GM12878 (cell line): Measurements from ENCODE around the gene OSBPL5. TPM values are rescaled to one million over a fixed set of nuclear protein-coding genes. Genes with fewer than 3 reads are reported as not detected.

Experiments
- ATAC-seq: fragments of 200-7000 bp; cut with Tn5 transposase; 3 replicates; pipeline ENCODE4 v1.9.1; 2020; ENCODE audit warnings: mild to moderate bottlenecking, moderate library complexity
- BruUV-seq: library from RNA; stranded (reverse); fragments of 400-500 nt; replicated peaks from 2 replicates; lab custom pipeline; 2021; lab: Mats Ljungman, UMichigan
- CTCF ChIA-PET: fragments of 300-600 bp; sonication (Branson Sonifier 250); formaldehyde crosslinking; extraction: SDS; loops from one replicate; lab custom pipeline; 2021; ENCODE audit warnings: inconsistent platforms; lab: Yijun Ruan, JAX
- POLR2A ChIA-PET: fragments of 350-600 bp; formaldehyde crosslinking; extraction: SDS; loops from one replicate; lab custom pipeline; 2021; ENCODE audit warnings: inconsistent platforms; lab: Charles Lee
- RAD21 ChIA-PET: fragments of 300-600 bp; sonication (Branson Sonifier 250); formaldehyde crosslinking; loops from one replicate; lab custom pipeline; 2023; ENCODE audit warnings: antibody characterized with exemption; ENCODE audit not compliant: unreplicated experiment; lab: Charles Lee
- SMC1A ChIA-PET: fragments of 300-600 bp; sonication (Branson Sonifier 250); formaldehyde crosslinking; loops from one replicate; lab custom pipeline; 2023; ENCODE audit not compliant: unreplicated experiment, uncharacterized antibody; lab: Charles Lee
- DNase-seq: peaks from one replicate; pipeline ENCODE4 v3.0.0-alpha.2; 2011; ENCODE audit warnings: low read depth, low spot score
- FAIRE-seq: peaks from 3 replicates; lab custom pipeline; 2011; peaks lifted over from hg19 to GRCh38; lab: Jason Lieb, UNC
- H2AFZ ChIP-seq: 2 replicates; pipeline ENCODE4 v1.6.0; 2011; ENCODE audit warnings: low read depth, low read length, control low read depth; ENCODE audit not compliant: control insufficient read depth
- H3K27ac ChIP-seq: 2 replicates; pipeline ENCODE4 v1.5.1; 2011; ENCODE audit warnings: control low read depth; ENCODE audit not compliant: control insufficient read depth, insufficient read depth
- H3K27me3 ChIP-seq, 2 experiments: replicated peaks in 1 of 2; 2 replicates each; pipeline versions ENCODE4 v1.6.0 to v1.6.1; 2011; ENCODE audit warnings: low read length in 1 of 2; ENCODE audit not compliant: control insufficient read depth in 2 of 2, insufficient read depth in 2 of 2
- H3K36me3 ChIP-seq, 2 experiments: 2 replicates each; pipeline ENCODE4 v1.5.1; 2011; ENCODE audit warnings: low read length in 1 of 2; ENCODE audit not compliant: control insufficient read depth in 2 of 2, insufficient read depth in 2 of 2
- H3K4me1 ChIP-seq: 2 replicates; pipeline ENCODE4 v1.6.1; 2011; ENCODE audit warnings: mild to moderate bottlenecking, low read length, moderate library complexity, mixed read lengths; ENCODE audit not compliant: control insufficient read depth, insufficient read depth
- H3K4me2 ChIP-seq: 2 replicates; pipeline ENCODE4 v1.6.0; 2011; ENCODE audit warnings: control low read depth; ENCODE audit not compliant: control insufficient read depth, insufficient read depth
- H3K4me3 ChIP-seq: fragments of 200-600 bp; sonication (generic); 2 replicates; pipeline ENCODE4 v1.5.1; 2016
- H3K79me2 ChIP-seq: 2 replicates; pipeline ENCODE4 v1.6.0; 2011; ENCODE audit warnings: low read length; ENCODE audit not compliant: control insufficient read depth, insufficient read depth
- H3K9ac ChIP-seq: 2 replicates; pipeline ENCODE4 v1.8.0; 2011; ENCODE audit warnings: low read length, control low read depth, mixed read lengths; ENCODE audit not compliant: control insufficient read depth, insufficient read depth
- H3K9me3 ChIP-seq: replicated peaks from 3 replicates; pipeline ENCODE4 v1.5.1; 2011; ENCODE audit warnings: mild to moderate bottlenecking, low read length; ENCODE audit not compliant: control insufficient read depth, insufficient read depth
- H4K20me1 ChIP-seq: 2 replicates; pipeline ENCODE4 v1.6.0; 2011; ENCODE audit not compliant: control insufficient read depth, insufficient read depth
- ATF7 ChIP-seq: fragments of 450-650 bp; IDR thresholded peaks from 2 replicates; pipeline ENCODE4 v1.6.1; 2016; ENCODE audit warnings: low read depth, mild to moderate bottlenecking
- E4F1 ChIP-seq: fragments of 450-650 bp; IDR thresholded peaks from 2 replicates; pipeline ENCODE4 v1.6.1; 2018; ENCODE audit warnings: borderline replicate concordance, mild to moderate bottlenecking; ENCODE audit not compliant: partially characterized antibody
- IRF4 ChIP-seq: IDR thresholded peaks from 2 replicates; pipeline ENCODE4 v1.6.1; 2011; ENCODE audit warnings: low read depth, low read length
- IRF5 ChIP-seq: fragments of 450-650 bp; IDR thresholded peaks from 2 replicates; pipeline ENCODE4 v1.6.1; 2017; ENCODE audit warnings: borderline replicate concordance
- KAT2A ChIP-seq: conservative IDR thresholded peaks from 2 replicates; pipeline ENCODE4 v1.6.1; 2011; ENCODE audit warnings: low read depth, low read length; ENCODE audit not compliant: control insufficient read depth
- NRF1 ChIP-seq: conservative IDR thresholded peaks from 2 replicates; pipeline ENCODE4 v1.6.1; 2011; ENCODE audit warnings: mild to moderate bottlenecking, low read depth, low read length, improper control_type of control experiment
- POLR2AphosphoS5 ChIP-seq: IDR thresholded peaks from 2 replicates; pipeline ENCODE4 v1.6.1; 2011; ENCODE audit warnings: mild to moderate bottlenecking, low read length, inconsistent platforms
- SPI1 ChIP-seq: IDR thresholded peaks from 2 replicates; pipeline ENCODE4 v1.6.1; 2011; ENCODE audit warnings: low read depth, mild to moderate bottlenecking, low read length, moderate library complexity, borderline replicate concordance; ENCODE audit not compliant: insufficient read depth
- SREBF2 ChIP-seq: IDR thresholded peaks from 2 replicates; pipeline ENCODE4 v1.6.1; 2012; ENCODE audit warnings: mild to moderate bottlenecking, low read length
- TCF3 ChIP-seq: IDR thresholded peaks from 2 replicates; pipeline ENCODE4 v1.6.1; 2012; ENCODE audit warnings: low read depth, mild to moderate bottlenecking, low read length, borderline replicate concordance; ENCODE audit not compliant: insufficient read depth
- ZNF384 ChIP-seq: IDR thresholded peaks from 2 replicates; pipeline ENCODE4 v1.6.1; 2012; ENCODE audit warnings: low read depth, mild to moderate bottlenecking, low read length, improper control_type of control experiment, borderline replicate concordance
- WGBS: methylation state at CpG from one replicate; pipeline ENCODE4 v1.1.6; 2016; ENCODE audit warnings: low lambda C conversion rate; ENCODE audit not compliant: insufficient replicate concordance, insufficient coverage; ENCODE audit errors: missing lambda C conversion rate; 5-methylcytosine and 5-hydroxymethylcytosine counted together
- in situ Hi-C: fragments of 300-500 bp; cut with MboI; formaldehyde crosslinking; loops from 9 replicates; pipeline ENCODE4 v1.14.3; 2018; ENCODE audit warnings: mixed read lengths
- intact Hi-C: fragments of 100-400 bp; cut with micrococcal nuclease; formaldehyde crosslinking; loops from one replicate; pipeline ENCODE4 v1.14.2; 2022; ENCODE audit not compliant: unreplicated experiment
- polyA plus RNA-seq, 11 experiments: library from polyadenylated mRNA; depleted of rRNA in 4 of 11; unstranded in 6 of 11; stranded (reverse) in 5 of 11; fragments of >200 nt; fragmentation: Nextera tagmentation in 4 of 11; fragmentation: Illumina TruSeq in 1 of 11; extraction: Ambion mirVana in 4 of 11; extraction: Trizol in 1 of 11; gene quantifications; 1 replicate in 1 of 11; 2 replicates in 10 of 11; pipeline versions ENCODE4 v1.2.1 to v1.2.3, GENCODE V29; 2011 to 2016; ENCODE audit warnings: inconsistent platforms in 2 of 11, missing spikeins in 2 of 11, low read depth in 1 of 11
- total RNA-seq, 4 experiments: library from RNA; depleted of rRNA in 3 of 4; stranded (reverse); fragments of >200 nt in 3 of 4; fragmentation: Illumina TruSeq in 1 of 4; extraction: Trizol in 1 of 4; gene quantifications; 2 replicates each; pipeline versions ENCODE4 v1.2.1 to v1.2.3, GENCODE V29; 2013 to 2021
- TF ChIP-seq, protein P1 (sequence below): fragments of 450-650 bp; IDR thresholded peaks from 2 replicates; pipeline ENCODE4 v1.6.1; 2017; ENCODE audit warnings: low read depth, mild to moderate bottlenecking, moderate library complexity

Gene OSBPL5
- total and polyA plus RNA-seq, 10 of the 15 experiments (the other 5 are each of a cell fraction or from before 2014, with no cell fraction given): not detected

- no peak for TF ChIP-seq SPI1
- no peak for TF ChIP-seq E4F1
- no peak for TF ChIP-seq KAT2A
- TF ChIP-seq TCF3: no peak
Observed at GRCh38 chr11:3093281-3094191, 71.6 kb downstream of the OSBPL5 start (continued).

DNA sequence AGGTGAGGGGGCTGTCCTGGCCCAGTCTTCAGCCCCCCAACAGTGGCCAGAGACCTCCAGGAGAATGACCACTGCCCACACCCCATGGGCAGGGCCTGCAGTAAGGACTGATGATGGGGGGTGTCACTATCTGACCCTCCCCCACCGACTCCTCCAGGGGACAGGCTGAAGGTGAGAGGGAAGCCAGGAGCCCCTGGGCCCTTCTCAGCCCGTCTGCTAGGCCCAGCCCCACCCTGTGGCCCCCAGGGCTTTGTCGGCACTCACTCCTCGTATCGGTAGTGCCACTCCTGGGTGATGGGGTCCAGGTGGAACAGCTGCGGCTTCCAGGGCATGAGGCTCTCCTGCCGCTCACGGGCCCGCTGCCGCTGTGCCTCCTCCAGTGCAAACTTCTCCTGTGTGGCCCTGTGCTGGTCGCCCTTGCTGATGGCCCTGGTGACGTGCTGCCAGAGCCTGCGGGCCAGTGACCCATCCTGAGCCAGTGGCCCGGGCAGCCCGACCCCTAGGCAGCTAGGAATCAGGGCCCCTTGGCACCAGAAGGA lies 72.4 kb downstream of the OSBPL5 start:
- no peak overlapping the region for H3K27ac ChIP-seq
- ATAC-seq (no peak), FAIRE-seq (no peak), DNase-seq (no peak)
- H3K27me3 ChIP-seq: no peaks in the 10 kb centered on the region
- ChIA-PET SMC1A (interaction anchor here (6.2 kb wide), 1 partner anchor 55 kb away, joined by 47 read pairs; no protein-coding TSS in a partner anchor), POLR2A (no interaction called here), RAD21 (interaction anchor here (1.0 kb wide), 1 partner anchor 56 kb away, joined by 3 read pairs; no protein-coding TSS in a partner anchor), CTCF (interaction anchor here (0.9 to 5.8 kb wide), 10 partner anchors 24 to 159 kb away, joined by 3 to 143 read pairs (median 6); no protein-coding TSS in a partner anchor)
- H3K79me2 ChIP-seq: no peaks in the 10 kb centered on the region
- intact Hi-C loops (loop anchor here (5.0 to 10.0 kb wide), 4 partner anchors 40 to 560 kb away; no protein-coding TSS in a partner anchor), in situ Hi-C loops (loop anchor here (5.0 kb wide), 2 partner anchors 50 to 560 kb away; no protein-coding TSS in a partner anchor)
- H4K20me1 ChIP-seq: no peaks in the 10 kb centered on the region
- H3K4me3 ChIP-seq: no peak overlapping the region
- no peak overlapping the region for H2AFZ ChIP-seq
- no peak overlapping the region for H3K4me2 ChIP-seq
- BruUV-seq: no TSS peak
- H3K9me3 ChIP-seq: no peaks in the 10 kb centered on the region
- WGBS: 59% methylated on average over 15 of the region's 15 CpGs
- no peak overlapping the region for H3K9ac ChIP-seq
- H3K4me1 ChIP-seq: no peaks in the 10 kb centered on the region
- no peaks in the 10 kb centered on the region for H3K36me3 ChIP-seq
- TF ChIP-seq, protein P1, sequence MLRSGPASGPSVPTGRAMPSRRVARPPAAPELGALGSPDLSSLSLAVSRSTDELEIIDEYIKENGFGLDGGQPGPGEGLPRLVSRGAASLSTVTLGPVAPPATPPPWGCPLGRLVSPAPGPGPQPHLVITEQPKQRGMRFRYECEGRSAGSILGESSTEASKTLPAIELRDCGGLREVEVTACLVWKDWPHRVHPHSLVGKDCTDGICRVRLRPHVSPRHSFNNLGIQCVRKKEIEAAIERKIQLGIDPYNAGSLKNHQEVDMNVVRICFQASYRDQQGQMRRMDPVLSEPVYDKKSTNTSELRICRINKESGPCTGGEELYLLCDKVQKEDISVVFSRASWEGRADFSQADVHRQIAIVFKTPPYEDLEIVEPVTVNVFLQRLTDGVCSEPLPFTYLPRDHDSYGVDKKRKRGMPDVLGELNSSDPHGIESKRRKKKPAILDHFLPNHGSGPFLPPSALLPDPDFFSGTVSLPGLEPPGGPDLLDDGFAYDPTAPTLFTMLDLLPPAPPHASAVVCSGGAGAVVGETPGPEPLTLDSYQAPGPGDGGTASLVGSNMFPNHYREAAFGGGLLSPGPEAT: no peak
- TF ChIP-seq POLR2AphosphoS5 (no peak), ZNF384 (no peak), NRF1 (no peak), IRF5 (no peak), SREBF2 (no peak), ATF7 (no peak), IRF4 (no peak)
